ENCODE measurements around the gene INSYN1. TPM values are rescaled to one million over a fixed set of nuclear protein-coding genes. Genes with fewer than 3 reads are reported as not detected.
A peak's percentile ranks its signal among the peaks of the same experiment; 100 is the strongest.

The INSYN1 gene
- total and polyA plus RNA-seq, 2 experiments from 2014 or later, result 9.2 to 9.6 TPM

GRCh38 chr15:73747847-73748590 is 5.1 kb downstream of the INSYN1 start:
- DNase-seq (ENCODE audit: low read depth in 1 of 2, low spot score in 1 of 2), result no peak
- Histone ChIP-seq H3K9me3 (ENCODE audit: low read depth) (no peaks in the 10 kb centered on the region), H3K27me3 (peaks cover 20% of the 10 kb centered on the region), H3K4me3 (no peak overlapping the region), H3K27ac (no peak overlapping the region), H3K36me3 (no peaks in the 10 kb centered on the region), H3K4me1 (ENCODE audit: low read depth) (no peaks in the 10 kb centered on the region)
- no peak for TF ChIP-seq CTCF (IDR thresholded peaks at IDR 0.05; ENCODE audit: low read depth, low read length)

- no peaks in the 10 kb centered on the region for H3K4me1 ChIP-seq (ENCODE audit: low read depth)
- H3K27ac ChIP-seq, result no peak overlapping the region
- no peak for TF ChIP-seq CTCF (IDR thresholded peaks at IDR 0.05; ENCODE audit: low read depth, low read length)
- no peak overlapping the region for H3K4me3 ChIP-seq
- H3K36me3 ChIP-seq, result no peaks in the 10 kb centered on the region
- H3K27me3 ChIP-seq, result peaks cover 19% of the 10 kb centered on the region
- peak in 1 of 2 donors; percentile 46 for DNase-seq (ENCODE audit: low read depth in 1 of 2, low spot score in 1 of 2)
- H3K9me3 ChIP-seq (ENCODE audit: low read depth), result no peaks in the 10 kb centered on the region
Observed at GRCh38 chr15:73746883-73747282, 6.3 kb downstream of the INSYN1 start.

GRCh38 chr15:73746261-73746660 is 6.9 kb downstream of the INSYN1 start:
- Histone ChIP-seq H3K9me3 (ENCODE audit: low read depth) (no peaks in the 10 kb centered on the region), H3K4me1 (ENCODE audit: low read depth) (no peaks in the 10 kb centered on the region), H3K4me3 (no peak overlapping the region), H3K36me3 (no peaks in the 10 kb centered on the region), H3K27me3 (peaks cover 13% of the 10 kb centered on the region), H3K27ac (no peak overlapping the region)
- DNase-seq (ENCODE audit: low read depth in 1 of 2, low spot score in 1 of 2), result no peak
- no peak for TF ChIP-seq CTCF (IDR thresholded peaks at IDR 0.05; ENCODE audit: low read depth, low read length)

GRCh38 chr15:73745073-73745472 is 8.1 kb downstream of the INSYN1 start:
- Histone ChIP-seq H3K9me3 (ENCODE audit: low read depth) (no peaks in the 10 kb centered on the region), H3K27me3 (peaks cover 8% of the 10 kb centered on the region), H3K27ac (no peak overlapping the region), H3K4me1 (ENCODE audit: low read depth) (no peaks in the 10 kb centered on the region), H3K4me3 (no peak overlapping the region), H3K36me3 (no peaks in the 10 kb centered on the region)
- DNase-seq (ENCODE audit: low read depth in 1 of 2, low spot score in 1 of 2), result no peak
- TF ChIP-seq CTCF (IDR thresholded peaks at IDR 0.05; ENCODE audit: low read depth, low read length), result no peak

- Histone ChIP-seq H3K36me3 (no peaks in the 10 kb centered on the region), H3K27me3 (peaks cover 2% of the 10 kb centered on the region), H3K4me3 (no peak overlapping the region), H3K4me1 (ENCODE audit: low read depth) (no peaks in the 10 kb centered on the region), H3K9me3 (ENCODE audit: low read depth) (no peaks in the 10 kb centered on the region), H3K27ac (no peak overlapping the region)
- DNase-seq (ENCODE audit: low read depth in 1 of 2, low spot score in 1 of 2), result no peak
- TF ChIP-seq CTCF (IDR thresholded peaks at IDR 0.05; ENCODE audit: low read depth, low read length), result no peak
Observed at GRCh38 chr15:73744293-73744692, 8.9 kb downstream of the INSYN1 start.

Data from cardiac muscle cell (in vitro differentiated cells and primary cell).